Measurements from ENCODE around the gene DCHS2.

Gene DCHS2

GRCh38 chr4:154414371-154414770, 77.2 kb downstream of the DCHS2 start:
- Histone ChIP-seq H3K9ac (ENCODE audit: low read depth, low read length, poor library complexity) (no peak overlapping the region), H3K27me3 (ENCODE audit: control insufficient read depth in 3 of 3, insufficient read depth in 3 of 3, low read depth in 1 of 3, low read length in 3 of 3) (peaks cover 0 to 34% (median 3%) of the 10 kb centered on the region in 3 experiments), H3K4ac (ENCODE audit: low read length) (no peak overlapping the region), H4K91ac (ENCODE audit: low read depth, low read length, poor library complexity) (no peak overlapping the region), H2BK120ac (ENCODE audit: low read depth, low read length) (no peak overlapping the region), H2BK15ac (ENCODE audit: low read length) (no peak overlapping the region), H2BK5ac (ENCODE audit: low read length) (no peak overlapping the region), H2AK5ac (ENCODE audit: low read depth, low read length) (no peak overlapping the region), H3K27ac (replicated peaks; ENCODE audit: low read length) (no peak overlapping the region), H2BK12ac (ENCODE audit: low read length) (no peak overlapping the region), H3K9me3 (replicated peaks in 1 of 2; ENCODE audit: control insufficient read depth in 2 of 2, insufficient read depth in 1 of 2, low read depth in 1 of 2, low read length in 2 of 2) (no peaks in the 10 kb centered on the region), H3K79me1 (ENCODE audit: low read depth, low read length) (no peaks in the 10 kb centered on the region), H3K14ac (ENCODE audit: low read length) (no peak overlapping the region), H2AFZ (ENCODE audit: low read length) (no peak overlapping the region), H3K4me3 (ENCODE audit: low read length in 2 of 2) (no peak overlapping the region), H4K8ac (ENCODE audit: low read depth, low read length) (no peak overlapping the region), H3K4me1 (ENCODE audit: control insufficient read depth in 2 of 2, insufficient read depth in 1 of 2, low read depth in 1 of 2, low read length in 2 of 2) (peaks cover 1% of the 10 kb centered on the region in 2 donors), H3K4me2 (ENCODE audit: insufficient read depth, low read length, poor library complexity, severe bottlenecking) (no peak overlapping the region), H3K18ac (ENCODE audit: low read length) (no peak overlapping the region), H3K36me3 (replicated peaks in 1 of 2; ENCODE audit: control insufficient read depth in 2 of 2, insufficient read depth in 2 of 2, low read length in 2 of 2) (no peaks in the 10 kb centered on the region), H3K23ac (ENCODE audit: low read depth, low read length, poor library complexity) (no peak overlapping the region)
- 100% methylated on average over 1 of the region's 2 CpGs; no CpG with 5 or more reads in 1 of the 2 donors for WGBS, 2 donors (ENCODE audit: extremely low coverage in 2 of 2, insufficient read length in 2 of 2, insufficient replicate concordance in 1 of 2)
- DNase-seq (ENCODE audit: low spot score) = no peak

- H4K8ac ChIP-seq (ENCODE audit: low read depth, low read length) = no peak overlapping the region
- H3K36me3 ChIP-seq (replicated peaks in 1 of 2; ENCODE audit: control insufficient read depth in 2 of 2, insufficient read depth in 2 of 2, low read length in 2 of 2) = no peaks in the 10 kb centered on the region
- no peak overlapping the region for H3K18ac ChIP-seq (ENCODE audit: low read length)
Observed at GRCh38 chr4:154407443-154407842, 84.2 kb downstream of the DCHS2 start.

GRCh38 chr4:154406018-154406795, 85.4 kb downstream of the DCHS2 start:
- no peak overlapping the region for H4K91ac ChIP-seq (ENCODE audit: low read depth, low read length, poor library complexity)
- no peak overlapping the region for H3K14ac ChIP-seq (ENCODE audit: low read length)
- H3K23ac ChIP-seq (ENCODE audit: low read depth, low read length, poor library complexity) = no peak overlapping the region
- no peak overlapping the region for H4K8ac ChIP-seq (ENCODE audit: low read depth, low read length)
- H2BK12ac ChIP-seq (ENCODE audit: low read length) = no peak overlapping the region
- no peak overlapping the region for H2BK120ac ChIP-seq (ENCODE audit: low read depth, low read length)
- H3K18ac ChIP-seq (ENCODE audit: low read length) = no peak overlapping the region
- H2BK15ac ChIP-seq (ENCODE audit: low read length) = no peak overlapping the region
- no CpG with 5 or more reads among the region's 4 CpGs for WGBS, 2 donors (ENCODE audit: extremely low coverage in 2 of 2, insufficient read length in 2 of 2, insufficient replicate concordance in 1 of 2)
- peaks cover 0 to 2% of the 10 kb centered on the region in 2 donors for H3K4me1 ChIP-seq (ENCODE audit: control insufficient read depth in 2 of 2, insufficient read depth in 1 of 2, low read depth in 1 of 2, low read length in 2 of 2)
- peak overlapping the region in 1 of 2 donors; percentile 20 for H3K4me3 ChIP-seq (ENCODE audit: low read length in 2 of 2)
- H2AFZ ChIP-seq (ENCODE audit: low read length) = no peak overlapping the region
- H3K27me3 ChIP-seq (ENCODE audit: control insufficient read depth in 3 of 3, insufficient read depth in 3 of 3, low read depth in 1 of 3, low read length in 3 of 3) = peaks cover 0 to 3% (median 0%) of the 10 kb centered on the region in 3 experiments
- no peaks in the 10 kb centered on the region for H3K79me1 ChIP-seq (ENCODE audit: low read depth, low read length)
- DNase-seq (ENCODE audit: low spot score) = no peak
- H3K27ac ChIP-seq (replicated peaks; ENCODE audit: low read length) = no peak overlapping the region
- no peak overlapping the region for H3K4me2 ChIP-seq (ENCODE audit: insufficient read depth, low read length, poor library complexity, severe bottlenecking)
- no peak overlapping the region for H2BK5ac ChIP-seq (ENCODE audit: low read length)
- no peaks in the 10 kb centered on the region for H3K36me3 ChIP-seq (replicated peaks in 1 of 2; ENCODE audit: control insufficient read depth in 2 of 2, insufficient read depth in 2 of 2, low read length in 2 of 2)
- no peak overlapping the region for H3K9ac ChIP-seq (ENCODE audit: low read depth, low read length, poor library complexity)
- H3K9me3 ChIP-seq (replicated peaks in 1 of 2; ENCODE audit: control insufficient read depth in 2 of 2, insufficient read depth in 1 of 2, low read depth in 1 of 2, low read length in 2 of 2) = no peaks in the 10 kb centered on the region
- H2AK5ac ChIP-seq (ENCODE audit: low read depth, low read length) = no peak overlapping the region
- H3K4ac ChIP-seq (ENCODE audit: low read length) = no peak overlapping the region

More at GRCh38 chr4:154407443-154407842, 84.2 kb downstream of the DCHS2 start:
- H3K9me3 ChIP-seq (replicated peaks in 1 of 2; ENCODE audit: control insufficient read depth in 2 of 2, insufficient read depth in 1 of 2, low read depth in 1 of 2, low read length in 2 of 2) = no peaks in the 10 kb centered on the region
- H3K4me2 ChIP-seq (ENCODE audit: insufficient read depth, low read length, poor library complexity, severe bottlenecking) = no peak overlapping the region
- H2BK12ac ChIP-seq (ENCODE audit: low read length) = no peak overlapping the region
- DNase-seq (ENCODE audit: low spot score) = no peak
- no peak overlapping the region for H3K9ac ChIP-seq (ENCODE audit: low read depth, low read length, poor library complexity)
- H3K27me3 ChIP-seq (ENCODE audit: control insufficient read depth in 3 of 3, insufficient read depth in 3 of 3, low read depth in 1 of 3, low read length in 3 of 3) = peaks cover 0 to 3% (median 0%) of the 10 kb centered on the region in 3 experiments
- H3K27ac ChIP-seq (replicated peaks; ENCODE audit: low read length) = no peak overlapping the region
- no peak overlapping the region for H2AFZ ChIP-seq (ENCODE audit: low read length)
- no peak overlapping the region for H3K14ac ChIP-seq (ENCODE audit: low read length)
- no peak overlapping the region for H2AK5ac ChIP-seq (ENCODE audit: low read depth, low read length)
- no peak overlapping the region for H3K23ac ChIP-seq (ENCODE audit: low read depth, low read length, poor library complexity)
- no peaks in the 10 kb centered on the region for H3K79me1 ChIP-seq (ENCODE audit: low read depth, low read length)
- H2BK120ac ChIP-seq (ENCODE audit: low read depth, low read length) = no peak overlapping the region
- H3K4ac ChIP-seq (ENCODE audit: low read length) = no peak overlapping the region
- peaks cover 0 to 2% of the 10 kb centered on the region in 2 donors for H3K4me1 ChIP-seq (ENCODE audit: control insufficient read depth in 2 of 2, insufficient read depth in 1 of 2, low read depth in 1 of 2, low read length in 2 of 2)
- no peak overlapping the region for H2BK15ac ChIP-seq (ENCODE audit: low read length)
- no peak overlapping the region for H3K4me3 ChIP-seq (ENCODE audit: low read length in 2 of 2)
- no peak overlapping the region for H2BK5ac ChIP-seq (ENCODE audit: low read length)
- H4K91ac ChIP-seq (ENCODE audit: low read depth, low read length, poor library complexity) = no peak overlapping the region

GRCh38 chr4:154399259-154399974, 92.2 kb downstream of the DCHS2 start:
- H3K4me2 ChIP-seq (ENCODE audit: insufficient read depth, low read length, poor library complexity, severe bottlenecking) = no peak overlapping the region
- no peaks in the 10 kb centered on the region for H3K79me1 ChIP-seq (ENCODE audit: low read depth, low read length)
- no peak overlapping the region for H3K27ac ChIP-seq (replicated peaks; ENCODE audit: low read length)
- no peak overlapping the region for H3K18ac ChIP-seq (ENCODE audit: low read length)
- H3K4me1 ChIP-seq (ENCODE audit: control insufficient read depth in 2 of 2, insufficient read depth in 1 of 2, low read depth in 1 of 2, low read length in 2 of 2) = no peaks in the 10 kb centered on the region
- H2AFZ ChIP-seq (ENCODE audit: low read length) = no peak overlapping the region
- H3K14ac ChIP-seq (ENCODE audit: low read length) = no peak overlapping the region
- H3K9me3 ChIP-seq (replicated peaks in 1 of 2; ENCODE audit: control insufficient read depth in 2 of 2, insufficient read depth in 1 of 2, low read depth in 1 of 2, low read length in 2 of 2) = no peaks in the 10 kb centered on the region
- no peak overlapping the region for H3K23ac ChIP-seq (ENCODE audit: low read depth, low read length, poor library complexity)
- H3K36me3 ChIP-seq (replicated peaks in 1 of 2; ENCODE audit: control insufficient read depth in 2 of 2, insufficient read depth in 2 of 2, low read length in 2 of 2) = no peaks in the 10 kb centered on the region
- peaks cover 0 to 2% (median 0%) of the 10 kb centered on the region in 3 experiments for H3K27me3 ChIP-seq (ENCODE audit: control insufficient read depth in 3 of 3, insufficient read depth in 3 of 3, low read depth in 1 of 3, low read length in 3 of 3)
- no peak for DNase-seq (ENCODE audit: low spot score)
- no peak overlapping the region for H2AK5ac ChIP-seq (ENCODE audit: low read depth, low read length)
- H3K9ac ChIP-seq (ENCODE audit: low read depth, low read length, poor library complexity) = no peak overlapping the region
- H2BK12ac ChIP-seq (ENCODE audit: low read length) = no peak overlapping the region
- H2BK5ac ChIP-seq (ENCODE audit: low read length) = no peak overlapping the region
- no peak overlapping the region for H4K91ac ChIP-seq (ENCODE audit: low read depth, low read length, poor library complexity)
- H3K4me3 ChIP-seq (ENCODE audit: low read length in 2 of 2) = no peak overlapping the region
- no peak overlapping the region for H3K4ac ChIP-seq (ENCODE audit: low read length)
- no CpG with 5 or more reads among the region's 10 CpGs for WGBS, 2 donors (ENCODE audit: extremely low coverage in 2 of 2, insufficient read length in 2 of 2, insufficient replicate concordance in 1 of 2)
- no peak overlapping the region for H2BK15ac ChIP-seq (ENCODE audit: low read length)
- no peak overlapping the region for H4K8ac ChIP-seq (ENCODE audit: low read depth, low read length)
- no peak overlapping the region for H2BK120ac ChIP-seq (ENCODE audit: low read depth, low read length)

Data from neuronal stem cell (in vitro differentiated cells).